Fibroblast of lung (primary cell): ENCODE results near the gene ZNF319. TPM values are rescaled to one million over a fixed set of nuclear protein-coding genes. Genes with fewer than 3 reads are reported as not detected.

Experiments
- DNase-seq, 2 donors: peaks; one replicate each; pipeline versions ENCODE4 v3.0.0 to v3.0.0-alpha.2; 2010; ENCODE audit warnings: low read depth in 2 of 2
- H2AFZ ChIP-seq: 2 replicates; pipeline ENCODE4 v1.5.1; 2012; ENCODE audit warnings: low read length, control low read depth, inconsistent platforms
- H3K27ac ChIP-seq: 2 replicates; pipeline ENCODE4 v1.5.1; 2011; ENCODE audit warnings: low read length, control low read depth; ENCODE audit not compliant: insufficient read depth
- H3K27me3 ChIP-seq: 2 replicates; pipeline ENCODE4 v1.5.1; 2011; ENCODE audit warnings: mild to moderate bottlenecking, low read length; ENCODE audit not compliant: control insufficient read depth, insufficient read depth
- H3K36me3 ChIP-seq: 2 replicates; pipeline ENCODE4 v1.5.1; 2011; ENCODE audit warnings: low read length; ENCODE audit not compliant: control insufficient read depth, insufficient read depth
- H3K4me1 ChIP-seq: 2 replicates; pipeline ENCODE4 v1.5.1; 2011; ENCODE audit warnings: low read length; ENCODE audit not compliant: control insufficient read depth, insufficient read depth; ENCODE audit errors: extremely low read depth
- H3K4me2 ChIP-seq: 2 replicates; pipeline ENCODE4 v1.5.1; 2011; ENCODE audit warnings: low read length, control low read depth; ENCODE audit not compliant: insufficient read depth; ENCODE audit errors: extremely low read depth
- H3K4me3 ChIP-seq, 4 experiments: fragments of 200-600 bp in 1 of 4; sonication (generic) in 1 of 4; replicated peaks in 1 of 4; 2 replicates each; pipeline ENCODE4 v1.5.1; 2011 to 2016; ENCODE audit warnings: low read length in 4 of 4, low read depth in 3 of 4, mild to moderate bottlenecking in 3 of 4, control low read depth in 2 of 4, inconsistent platforms in 1 of 4, mixed read lengths in 1 of 4; ENCODE audit not compliant: insufficient read depth in 1 of 4; ENCODE audit errors: control extremely low read depth in 1 of 4
- H3K79me2 ChIP-seq: 2 replicates; pipeline ENCODE4 v1.5.1; 2012; ENCODE audit warnings: mild to moderate bottlenecking, low read length, inconsistent platforms; ENCODE audit not compliant: control insufficient read depth, insufficient read depth
- H3K9ac ChIP-seq: 2 replicates; pipeline ENCODE4 v1.5.1; 2011; ENCODE audit warnings: mild to moderate bottlenecking, low read length, control low read depth; ENCODE audit not compliant: insufficient read depth
- H3K9me3 ChIP-seq: 2 replicates; pipeline ENCODE4 v1.5.1; 2012; ENCODE audit warnings: low read depth, low read length; ENCODE audit not compliant: control insufficient read depth, insufficient read depth
- H4K20me1 ChIP-seq: 2 replicates; pipeline ENCODE4 v1.5.1; 2011; ENCODE audit warnings: low read length; ENCODE audit not compliant: control insufficient read depth, insufficient read depth; ENCODE audit errors: extremely low read depth
- CTCF ChIP-seq, 2 donors: IDR thresholded peaks in 1 of 2; conservative IDR thresholded peaks in 1 of 2; 1 replicate in 1 of 2; 2 replicates in 1 of 2; pipeline ENCODE4 v1.5.1; 2011 to 2012; ENCODE audit warnings: low read length in 2 of 2, control low read depth in 1 of 2, inconsistent platforms in 1 of 2, low read depth in 1 of 2, mild to moderate bottlenecking in 1 of 2
- EZH2 ChIP-seq: IDR thresholded peaks from 2 replicates; pipeline ENCODE4 v1.5.1; 2012; ENCODE audit warnings: low read length, control low read depth, mild to moderate bottlenecking; ENCODE audit errors: missing control alignments
- polyA plus RNA-seq, 2 donors: library from polyadenylated mRNA; depleted of rRNA in 1 of 2; stranded (reverse) in 1 of 2; unstranded in 1 of 2; fragments of >200 nt; gene quantifications; 2 replicates each; pipeline ENCODE4 v1.2.1, GENCODE V29; 2011 to 2012; ENCODE audit warnings: missing spikeins in 1 of 2
- total RNA-seq: library from RNA; depleted of rRNA; stranded (reverse); fragments of >200 nt; gene quantifications from 2 replicates; pipeline ENCODE4 v1.2.1, GENCODE V29; 2014

The ZNF319 gene
- total and polyA plus RNA-seq, 2 donors (not counting 1 experiment from before 2014, with no cell fraction given), result 2.6 to 4.1 TPM

- Histone ChIP-seq H3K36me3 (peaks cover 16% of the 10 kb centered on the region), H3K79me2 (peaks cover 3% of the 10 kb centered on the region), H3K4me3 (peak overlapping the region; percentile 55 to 71 (median 66)), H3K9me3 (no peaks in the 10 kb centered on the region), H3K4me1 (peaks cover 2% of the 10 kb centered on the region), H3K9ac (peak overlapping the region; percentile 74), H2AFZ (peak overlapping the region; percentile 8), H3K27ac (peak overlapping the region; percentile 64), H3K4me2 (peak overlapping the region; percentile 92), H4K20me1 (no peaks in the 10 kb centered on the region), H3K27me3 (no peaks in the 10 kb centered on the region)
- TF ChIP-seq EZH2 (no peak), CTCF (conservative IDR thresholded peaks at IDR 0.05 in 1 of 2, IDR thresholded peaks at IDR 0.05 in 1 of 2; ENCODE audit: low read depth in 1 of 2, low read length in 2 of 2) (peak in 1 of 2 donors; percentile 16)
- DNase-seq, result peak; percentile 29 to 40
Measured at GRCh38 chr16:57999366-57999970, 1.0 kb downstream of the ZNF319 start.

- Histone ChIP-seq H3K79me2 (peaks cover 3% of the 10 kb centered on the region), H3K9ac (no peak overlapping the region), H3K4me1 (peaks cover 2% of the 10 kb centered on the region), H3K36me3 (peaks cover 16% of the 10 kb centered on the region), H3K4me2 (peak overlapping the region; percentile 92), H3K27me3 (no peaks in the 10 kb centered on the region), H2AFZ (no peak overlapping the region), H3K4me3 (peak overlapping the region in 3 of 4 experiments; percentile 55 to 67 (median 64)), H3K27ac (no peak overlapping the region), H3K9me3 (no peaks in the 10 kb centered on the region), H4K20me1 (no peaks in the 10 kb centered on the region)
- DNase-seq, result no peak
- TF ChIP-seq EZH2 (no peak), CTCF (conservative IDR thresholded peaks at IDR 0.05 in 1 of 2, IDR thresholded peaks at IDR 0.05 in 1 of 2; ENCODE audit: low read depth in 1 of 2, low read length in 2 of 2) (no peak)
Measured at GRCh38 chr16:57998992-57999365, 1.5 kb downstream of the ZNF319 start.

- Histone ChIP-seq H4K20me1 (no peaks in the 10 kb centered on the region), H3K4me2 (no peak overlapping the region), H3K4me3 (no peak overlapping the region), H3K27ac (no peak overlapping the region), H3K27me3 (no peaks in the 10 kb centered on the region), H3K4me1 (peaks cover 2% of the 10 kb centered on the region), H3K36me3 (peaks cover 16% of the 10 kb centered on the region), H2AFZ (no peak overlapping the region), H3K9ac (no peak overlapping the region), H3K79me2 (peaks cover 3% of the 10 kb centered on the region), H3K9me3 (no peaks in the 10 kb centered on the region)
- TF ChIP-seq EZH2 (no peak), CTCF (conservative IDR thresholded peaks at IDR 0.05 in 1 of 2, IDR thresholded peaks at IDR 0.05 in 1 of 2; ENCODE audit: low read depth in 1 of 2, low read length in 2 of 2) (no peak)
- DNase-seq, result peak; percentile 14 to 49
Measured at GRCh38 chr16:57998486-57998885, 2.0 kb downstream of the ZNF319 start.
